ENCODE data around the gene LRRN2.
"Not testable (repeated sequence)": the region's sequence is repeated elsewhere in the genome, so short reads cannot be mapped to it uniquely, and the experiment has no call there.

The LRRN2 gene

DNA sequence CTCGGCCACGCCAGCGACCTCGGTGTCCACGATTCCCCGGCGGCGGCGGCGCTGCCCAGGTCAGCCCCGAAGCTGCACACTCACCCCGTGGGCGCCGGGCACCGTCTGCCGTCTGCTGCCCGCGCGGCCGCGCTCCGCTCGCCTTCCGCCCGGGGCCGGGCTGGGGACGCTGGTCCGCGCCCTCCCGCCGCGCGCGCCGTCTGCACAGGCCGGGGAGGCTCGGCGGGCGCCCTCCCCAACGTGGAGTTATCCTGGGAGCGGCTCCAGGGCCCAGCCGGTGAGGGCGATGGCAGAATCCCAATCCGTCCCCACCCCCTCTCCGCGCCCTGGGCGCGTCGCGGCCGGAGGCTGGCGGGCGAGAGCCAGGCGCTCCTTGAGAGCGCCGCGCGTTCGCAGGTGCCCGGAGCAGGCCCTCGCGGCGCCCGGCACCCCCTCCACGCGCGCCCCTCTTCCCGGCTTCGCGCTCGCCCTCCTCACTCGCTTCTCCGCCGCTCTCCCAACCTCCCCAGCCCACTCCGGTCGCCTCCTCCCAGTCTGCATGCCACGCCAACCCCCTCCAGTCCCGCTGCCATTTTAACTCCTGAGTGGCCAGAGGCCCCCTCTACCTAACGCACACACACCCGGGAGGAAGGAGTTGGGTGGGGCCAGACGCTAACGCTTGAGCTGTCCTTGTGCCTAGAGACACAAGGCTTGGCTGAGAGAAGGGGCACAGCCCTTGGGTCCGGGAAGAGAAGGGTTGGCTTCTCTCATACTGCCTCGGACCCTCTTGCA, at the start of gene LRRN2:
LRRN2 (minus strand) TSS at position 503 of the 771 bp plus-strand sequence. CDS start 65,746 bp downstream, outside the sequence.
- no peaks in the 10 kb centered on the region for H3K9me3 ChIP-seq (ENCODE audit: control insufficient read depth, insufficient read depth, low read length)
- no peaks in the 10 kb centered on the region for H3K36me3 ChIP-seq (ENCODE audit: insufficient read depth, low read length)
- H3K4me1 ChIP-seq (ENCODE audit: insufficient read depth, low read length) = peaks cover 8% of the 10 kb centered on the region
- peak within 1 kb of the TSS; percentile 84 for H3K9ac ChIP-seq (ENCODE audit: low read depth, low read length)

DNA sequence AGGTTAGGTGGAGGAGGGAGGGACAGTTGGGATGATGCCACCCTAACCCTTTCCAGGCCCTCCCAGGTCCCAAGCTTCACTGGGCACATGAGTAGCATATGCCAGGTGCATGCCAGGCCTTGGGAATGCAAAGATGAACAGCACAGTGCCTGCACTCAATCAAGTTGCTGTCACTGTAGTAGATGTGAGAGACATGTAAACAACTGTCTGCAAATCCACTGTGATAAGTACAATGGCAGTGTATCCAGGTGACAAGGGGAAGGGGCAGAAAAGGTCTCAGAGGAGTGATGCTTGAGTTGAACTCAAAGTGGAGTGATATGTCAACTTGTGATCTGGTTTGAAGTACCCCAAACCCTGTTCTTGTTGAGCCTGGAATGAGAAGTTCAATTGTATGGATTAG, 49.5 kb upstream of the LRRN2 start:
- H3K36me3 ChIP-seq (ENCODE audit: insufficient read depth, low read length) = no peaks in the 10 kb centered on the region
- H3K4me1 ChIP-seq (ENCODE audit: insufficient read depth, low read length) = peaks cover 14% of the 10 kb centered on the region
- H3K9me3 ChIP-seq (ENCODE audit: control insufficient read depth, insufficient read depth, low read length) = no peaks in the 10 kb centered on the region; the same call in 1 of the 2 replicates
- H3K9ac ChIP-seq (ENCODE audit: low read depth, low read length) = no peak overlapping the region

DNA sequence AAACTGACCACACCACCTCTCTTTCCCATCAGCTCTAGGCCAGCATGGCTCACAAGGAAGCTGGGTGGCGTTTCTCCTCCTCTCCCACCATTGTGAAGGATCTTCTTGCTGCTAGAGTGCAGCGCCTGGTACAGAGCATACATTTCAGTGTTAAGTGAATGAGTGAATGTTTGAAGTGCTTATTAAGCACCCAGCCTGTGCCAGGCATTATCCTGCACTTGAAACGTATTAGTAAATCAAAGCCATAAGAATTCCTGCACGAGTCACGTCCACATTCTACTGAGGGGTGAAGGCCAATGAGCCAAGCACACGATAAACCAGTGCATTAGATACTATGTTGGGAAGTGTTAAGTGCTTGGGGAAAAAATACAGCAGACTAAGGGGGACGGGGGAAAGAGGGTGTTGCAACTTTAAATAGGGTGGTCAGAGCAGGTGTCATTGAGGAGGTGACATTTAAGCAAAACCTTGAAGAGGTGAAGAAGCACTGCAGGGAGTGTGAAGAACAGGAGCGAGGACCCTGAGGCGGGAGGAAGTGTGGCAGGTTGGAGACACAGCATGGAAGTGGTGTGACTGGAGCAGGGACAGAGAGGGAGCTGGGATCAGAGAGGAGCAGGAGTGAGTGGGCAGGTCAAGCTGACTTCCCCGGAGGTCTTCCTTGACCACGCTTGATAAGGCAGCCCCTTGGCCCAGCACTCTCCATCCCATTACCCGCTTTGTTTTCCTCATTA, 48.5 kb upstream of the LRRN2 start:
- no peaks in the 10 kb centered on the region; the same call in 1 of the 2 replicates for H3K9me3 ChIP-seq (ENCODE audit: control insufficient read depth, insufficient read depth, low read length)
- H3K36me3 ChIP-seq (ENCODE audit: insufficient read depth, low read length) = no peaks in the 10 kb centered on the region
- peaks cover 14% of the 10 kb centered on the region for H3K4me1 ChIP-seq (ENCODE audit: insufficient read depth, low read length)
- H3K9ac ChIP-seq (ENCODE audit: low read depth, low read length) = no peak overlapping the region

DNA sequence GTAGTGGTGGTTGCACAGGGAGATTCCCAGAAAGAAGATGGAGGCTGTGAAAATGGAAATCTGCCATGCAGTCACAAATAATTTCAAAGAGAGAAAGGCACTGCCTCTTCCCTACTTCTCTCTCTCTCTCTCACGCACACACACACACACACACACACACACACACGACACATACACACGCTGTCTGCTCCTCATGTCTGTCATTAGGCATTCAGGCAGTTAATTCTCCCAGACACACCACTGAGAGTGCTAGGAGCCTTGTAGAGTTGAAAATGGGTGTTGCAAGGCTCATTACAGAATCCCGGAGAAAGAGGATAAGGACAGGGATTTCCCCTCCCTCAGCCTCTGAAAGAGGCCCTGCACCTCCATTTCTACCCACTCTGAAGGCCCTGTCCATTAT, 47.8 kb upstream of the LRRN2 start:
- no peaks in the 10 kb centered on the region; the same call in 1 of the 2 replicates for H3K9me3 ChIP-seq (ENCODE audit: control insufficient read depth, insufficient read depth, low read length)
- H3K4me1 ChIP-seq (ENCODE audit: insufficient read depth, low read length) = peaks cover 14% of the 10 kb centered on the region
- no peak overlapping the region for H3K9ac ChIP-seq (ENCODE audit: low read depth, low read length)
- no peaks in the 10 kb centered on the region for H3K36me3 ChIP-seq (ENCODE audit: insufficient read depth, low read length)

DNA sequence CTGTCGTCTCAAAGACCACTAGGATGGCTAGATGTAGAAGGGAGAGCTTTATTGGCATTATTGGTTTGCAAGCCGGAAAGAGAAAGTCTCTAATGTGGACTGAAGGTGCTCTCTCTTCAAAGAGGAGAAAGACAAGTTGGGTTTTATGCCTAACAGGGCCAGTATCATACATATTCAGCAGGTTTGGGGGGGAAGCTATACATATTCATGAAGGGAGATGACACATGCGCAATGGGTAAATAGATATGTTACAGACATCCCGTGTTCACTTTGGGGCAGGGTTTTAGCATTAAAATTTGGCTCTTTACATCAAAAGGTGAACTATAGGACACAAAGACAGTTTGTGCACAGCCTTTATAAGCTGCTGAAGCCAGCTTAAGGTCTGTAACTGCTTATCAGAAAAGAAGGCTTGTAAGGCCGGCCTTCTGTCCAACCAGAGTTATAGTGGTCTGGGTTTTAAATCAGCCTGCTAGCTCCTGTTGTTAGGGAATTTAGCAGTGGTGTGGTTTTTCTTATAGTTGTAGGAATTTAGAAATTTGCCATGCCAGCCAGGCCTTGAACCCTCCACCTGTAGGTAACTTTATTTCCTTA, 46.5 kb upstream of the LRRN2 start:
- no peaks in the 10 kb centered on the region for H3K36me3 ChIP-seq (ENCODE audit: insufficient read depth, low read length)
- H3K9me3 ChIP-seq (ENCODE audit: control insufficient read depth, insufficient read depth, low read length) = no peaks in the 10 kb centered on the region

DNA sequence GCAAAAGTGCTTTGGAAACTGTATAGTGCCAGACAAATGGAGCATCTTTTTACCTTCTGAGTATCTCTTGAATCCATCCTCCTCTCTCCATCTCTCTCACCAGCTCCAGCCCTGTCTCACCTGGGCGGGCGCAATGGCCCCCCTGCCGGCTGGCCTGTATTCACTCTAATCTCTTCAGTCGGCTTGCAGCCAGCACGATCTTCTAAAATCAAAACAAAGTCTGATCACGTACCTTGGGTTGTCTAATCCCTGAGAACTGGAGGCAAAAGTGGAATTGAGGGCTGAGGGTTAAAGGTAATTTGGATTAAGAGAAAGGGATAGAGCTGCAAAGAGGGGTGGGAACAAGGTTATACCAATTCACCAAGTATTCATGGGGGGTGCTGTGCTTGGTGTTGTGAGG, 46.0 kb upstream of the LRRN2 start:
- no peaks in the 10 kb centered on the region for H3K36me3 ChIP-seq (ENCODE audit: insufficient read depth, low read length)
- peaks cover 14% of the 10 kb centered on the region for H3K4me1 ChIP-seq (ENCODE audit: insufficient read depth, low read length)
- H3K9me3 ChIP-seq (ENCODE audit: control insufficient read depth, insufficient read depth, low read length) = no peaks in the 10 kb centered on the region
- no peak overlapping the region for H3K9ac ChIP-seq (ENCODE audit: low read depth, low read length)

More for the DNA sequence above, 46.5 kb upstream of the LRRN2 start:
- Histone ChIP-seq H3K4me1 (ENCODE audit: insufficient read depth, low read length) (peaks cover 14% of the 10 kb centered on the region), H3K9ac (ENCODE audit: low read depth, low read length) (no peak overlapping the region)

DNA sequence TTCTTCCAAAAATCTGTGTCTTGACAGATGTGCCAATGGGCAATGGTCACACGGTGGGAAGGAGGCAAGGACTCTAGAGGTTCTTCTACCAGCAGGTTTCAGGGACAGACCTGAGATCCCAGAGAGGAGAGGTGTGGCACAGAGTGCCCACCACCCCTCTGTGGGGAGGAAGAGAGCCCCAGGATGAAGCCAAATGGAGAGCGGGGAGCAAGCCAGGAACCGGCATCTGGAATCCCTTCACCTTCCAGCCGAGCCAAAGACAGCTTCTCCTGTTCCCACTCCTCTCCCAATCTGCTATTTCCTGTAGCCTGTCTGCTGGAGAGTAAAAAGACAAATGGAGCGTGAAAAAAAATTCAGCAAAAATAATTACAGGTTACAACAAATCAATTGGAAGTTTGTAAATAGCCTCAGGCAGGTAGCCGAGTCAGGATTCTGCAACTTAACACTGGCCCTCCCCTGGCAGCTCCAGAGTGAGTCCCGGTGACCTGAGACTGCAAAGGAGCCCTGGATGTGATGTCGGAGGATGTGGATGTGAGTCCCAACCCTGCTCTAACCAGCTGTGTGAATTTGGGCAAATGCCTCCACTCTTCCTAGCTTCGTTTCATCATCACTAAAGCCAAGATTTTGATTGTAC, 45.4 kb upstream of the LRRN2 start:
- Histone ChIP-seq H3K9me3 (ENCODE audit: control insufficient read depth, insufficient read depth, low read length) (no peaks in the 10 kb centered on the region), H3K4me1 (ENCODE audit: insufficient read depth, low read length) (peaks cover 14% of the 10 kb centered on the region), H3K36me3 (ENCODE audit: insufficient read depth, low read length) (no peaks in the 10 kb centered on the region), H3K9ac (ENCODE audit: low read depth, low read length) (no peak overlapping the region)

DNA sequence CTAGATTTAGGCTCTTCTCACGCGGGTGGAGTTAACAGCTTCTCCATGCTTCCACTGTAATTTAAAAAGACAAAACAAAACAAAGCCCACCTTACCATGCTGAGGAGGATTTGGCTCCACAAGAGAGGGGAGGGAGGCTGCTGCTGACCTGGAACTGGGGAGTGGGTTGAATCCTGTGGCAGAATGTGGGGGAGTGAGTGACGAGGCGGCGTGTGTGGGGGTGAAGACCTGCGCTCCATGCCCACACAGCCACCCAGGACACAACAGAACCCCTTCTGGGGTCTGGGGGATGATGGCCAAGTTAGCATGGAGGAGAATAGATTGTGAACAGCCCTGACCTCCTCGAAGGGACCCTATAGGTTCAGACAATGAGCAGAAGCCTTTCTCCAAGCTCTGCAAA, 44.0 kb upstream of the LRRN2 start:
- Histone ChIP-seq H3K9ac (ENCODE audit: low read depth, low read length) (no peak overlapping the region), H3K9me3 (ENCODE audit: control insufficient read depth, insufficient read depth, low read length) (no peaks in the 10 kb centered on the region), H3K36me3 (ENCODE audit: insufficient read depth, low read length) (no peaks in the 10 kb centered on the region), H3K4me1 (ENCODE audit: insufficient read depth, low read length) (peaks cover 14% of the 10 kb centered on the region)

DNA sequence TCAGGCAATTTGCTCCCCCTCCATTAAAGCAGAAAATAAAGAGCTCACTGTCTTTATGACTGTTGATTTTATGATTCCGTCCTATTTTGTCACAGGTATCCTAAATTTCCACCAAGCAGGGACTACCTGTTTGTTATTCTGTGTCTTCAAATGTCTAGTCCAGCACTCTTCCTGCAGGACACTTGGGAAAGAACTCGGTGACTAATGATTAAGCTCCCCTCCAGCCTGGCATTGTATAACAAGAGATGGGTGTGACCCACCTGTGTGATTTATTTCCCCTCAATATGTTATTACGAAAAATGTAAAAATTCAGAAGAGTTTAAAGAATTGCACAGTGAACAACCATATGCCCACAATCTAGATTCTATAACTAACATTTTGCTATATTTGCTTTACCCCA, 42.9 kb upstream of the LRRN2 start:
- Histone ChIP-seq H3K4me1 (ENCODE audit: insufficient read depth, low read length) (peaks cover 14% of the 10 kb centered on the region), H3K9ac (ENCODE audit: low read depth, low read length) (no peak overlapping the region), H3K9me3 (ENCODE audit: control insufficient read depth, insufficient read depth, low read length) (no peaks in the 10 kb centered on the region), H3K36me3 (ENCODE audit: insufficient read depth, low read length) (no peaks in the 10 kb centered on the region)

DNA sequence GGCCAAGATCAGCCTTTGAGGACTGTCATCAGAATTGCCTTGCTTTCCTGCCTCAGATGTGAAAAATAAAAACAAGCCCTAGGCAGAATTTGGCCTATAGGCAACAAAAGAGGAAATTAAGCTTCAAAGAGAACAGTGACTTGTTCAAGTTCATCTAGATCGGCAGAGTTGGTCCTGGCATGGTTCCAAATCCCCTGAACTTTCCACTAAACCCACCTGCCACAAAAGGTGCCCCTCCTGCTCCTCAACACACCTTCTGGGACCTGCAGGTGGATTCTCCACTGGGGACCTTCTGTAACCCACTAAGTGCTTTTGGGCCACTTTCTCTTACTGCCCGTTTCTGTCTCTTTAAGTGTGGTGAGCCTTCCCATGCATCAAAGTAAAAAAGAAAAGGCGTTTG, 42.5 kb upstream of the LRRN2 start:
- Histone ChIP-seq H3K36me3 (ENCODE audit: insufficient read depth, low read length) (no peaks in the 10 kb centered on the region), H3K9ac (ENCODE audit: low read depth, low read length) (no peak overlapping the region), H3K9me3 (ENCODE audit: control insufficient read depth, insufficient read depth, low read length) (no peaks in the 10 kb centered on the region), H3K4me1 (ENCODE audit: insufficient read depth, low read length) (peaks cover 14% of the 10 kb centered on the region)

DNA sequence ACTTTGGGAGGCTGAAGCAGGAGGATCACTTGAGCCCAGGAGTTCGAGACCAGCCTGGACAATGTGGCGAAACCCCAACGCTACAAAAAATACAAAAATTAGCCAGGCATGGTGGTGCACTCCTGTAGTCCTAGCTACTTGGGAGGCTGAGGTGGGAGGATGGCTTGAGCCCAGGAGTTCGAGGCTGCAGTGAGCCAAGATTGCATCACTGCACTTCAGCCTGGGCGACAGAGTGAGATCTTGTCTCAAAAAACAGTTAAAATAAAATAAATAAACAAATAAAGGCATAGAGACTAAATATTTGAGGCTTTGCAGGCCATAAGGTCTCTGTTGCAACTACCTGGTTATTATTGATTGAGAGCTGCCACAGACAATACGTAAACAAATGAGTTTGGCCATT, 41.9 kb upstream of the LRRN2 start:
- not testable (repeated sequence) for H3K36me3 ChIP-seq (ENCODE audit: insufficient read depth, low read length); H3K9ac ChIP-seq (ENCODE audit: low read depth, low read length); H3K9me3 ChIP-seq (ENCODE audit: control insufficient read depth, insufficient read depth, low read length)
- H3K4me1 ChIP-seq (ENCODE audit: insufficient read depth, low read length) = peaks cover 14% of the 10 kb centered on the region

DNA sequence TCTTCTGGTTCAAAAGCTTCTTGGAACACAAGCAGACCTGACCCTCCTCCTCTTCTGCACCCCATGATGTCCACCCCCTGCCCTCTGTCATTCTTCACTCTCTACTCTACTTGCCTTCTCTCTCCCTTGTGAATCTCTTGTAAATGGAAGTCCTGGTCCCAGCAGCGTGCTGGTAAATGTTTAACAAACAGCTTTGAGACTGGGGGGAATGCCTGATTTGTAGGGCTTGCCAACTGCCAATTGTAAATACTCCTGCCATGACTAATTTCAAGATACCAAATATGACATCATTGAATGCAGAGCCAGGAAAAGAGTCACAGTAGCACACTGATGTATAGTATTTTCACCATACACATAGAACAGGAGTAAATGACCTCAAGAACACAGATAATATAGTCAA, 40.9 kb upstream of the LRRN2 start:
- Histone ChIP-seq H3K9me3 (ENCODE audit: control insufficient read depth, insufficient read depth, low read length) (no peaks in the 10 kb centered on the region), H3K4me1 (ENCODE audit: insufficient read depth, low read length) (peaks cover 15% of the 10 kb centered on the region), H3K9ac (ENCODE audit: low read depth, low read length) (no peak overlapping the region), H3K36me3 (ENCODE audit: insufficient read depth, low read length) (no peaks in the 10 kb centered on the region; the same call in 1 of the 2 replicates)

DNA sequence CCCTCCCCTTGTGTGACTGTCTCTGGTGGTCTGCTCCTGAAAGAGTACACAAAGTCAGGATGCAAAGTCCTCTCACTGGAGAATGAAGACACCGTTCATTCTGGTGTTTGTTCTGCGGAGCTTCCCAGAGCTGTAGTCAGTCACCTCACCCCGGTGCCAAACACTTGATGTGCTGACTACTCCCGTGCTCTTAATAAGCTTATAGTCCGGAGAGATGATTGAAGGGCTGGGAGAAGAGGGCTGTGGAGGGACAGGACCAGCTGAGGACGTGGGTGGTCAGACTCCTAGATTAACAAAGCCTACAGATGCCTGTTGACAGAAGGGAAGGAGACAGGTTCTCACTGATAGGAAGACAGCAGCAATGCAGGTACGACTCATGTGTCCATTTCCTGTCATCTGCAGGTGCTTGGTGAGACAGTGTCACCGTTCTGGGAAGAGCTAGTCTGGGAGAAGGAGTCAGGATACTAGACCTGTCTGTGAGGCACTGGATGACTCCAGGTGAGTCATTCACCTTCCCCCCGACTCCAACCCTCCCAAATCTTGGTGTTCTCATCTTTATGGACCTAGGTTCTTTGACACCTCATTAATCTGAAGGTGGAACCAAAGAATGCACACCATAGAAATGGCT, 40.4 kb upstream of the LRRN2 start:
- H3K4me1 ChIP-seq (ENCODE audit: insufficient read depth, low read length) = peaks cover 13% of the 10 kb centered on the region
- H3K9ac ChIP-seq (ENCODE audit: low read depth, low read length) = no peak overlapping the region
- H3K9me3 ChIP-seq (ENCODE audit: control insufficient read depth, insufficient read depth, low read length) = no peaks in the 10 kb centered on the region
- H3K36me3 ChIP-seq (ENCODE audit: insufficient read depth, low read length) = no peaks in the 10 kb centered on the region; the same call in 1 of the 2 replicates
